MM.1S (cell line): ENCODE results near the gene TMEM38B.

Experiments used
- DNase-seq: peaks from one replicate; pipeline ENCODE4 v3.0.0-alpha.2; 2015
- H2AFZ ChIP-seq: fragments of 300-600 bp; sonication (generic); 2 replicates; pipeline ENCODE4 v1.6.0; 2016; ENCODE audit warnings: antibody characterized with exemption, low read length
- H3F3A ChIP-seq: fragments of 300-600 bp; sonication (generic); 2 replicates; pipeline ENCODE4 v1.6.1; 2016; ENCODE audit warnings: mild to moderate bottlenecking, antibody characterized with exemption, low read length, moderate library complexity, mixed read lengths; ENCODE audit not compliant: insufficient read depth
- H3K27ac ChIP-seq: fragments of 300-600 bp; sonication (generic); 2 replicates; pipeline ENCODE4 v1.5.1; 2016; ENCODE audit warnings: mild to moderate bottlenecking, low read length
- H3K27me3 ChIP-seq: fragments of 300-600 bp; sonication (generic); replicated peaks from 2 replicates; pipeline ENCODE4 v1.6.0; 2016; ENCODE audit warnings: low read length; ENCODE audit not compliant: insufficient read depth
- H3K36me3 ChIP-seq: fragments of 300-600 bp; sonication (generic); replicated peaks from 2 replicates; pipeline ENCODE4 v1.6.1; 2016; ENCODE audit warnings: mild to moderate bottlenecking, low read length, mixed read lengths; ENCODE audit not compliant: insufficient read depth
- H3K4me1 ChIP-seq: fragments of 300-600 bp; sonication (generic); 2 replicates; pipeline ENCODE4 v1.6.1; 2016; ENCODE audit warnings: low read length, mixed read lengths
- H3K4me2 ChIP-seq: fragments of 300-600 bp; sonication (generic); 2 replicates; pipeline ENCODE4 v1.6.0; 2016; ENCODE audit warnings: low read depth, low read length
- H3K4me3 ChIP-seq: fragments of 300-600 bp; sonication (generic); 2 replicates; pipeline ENCODE4 v1.5.1; 2016; ENCODE audit warnings: low read length, mixed read lengths
- H3K79me2 ChIP-seq: fragments of 300-600 bp; sonication (generic); 2 replicates; pipeline ENCODE4 v1.6.1; 2016; ENCODE audit warnings: mixed run types, low read length, mixed read lengths
- H3K9ac ChIP-seq: fragments of 300-600 bp; sonication (generic); 2 replicates; pipeline ENCODE4 v1.6.1; 2016; ENCODE audit warnings: low read length, mixed read lengths
- H3K9me2 ChIP-seq: fragments of 300-600 bp; sonication (generic); replicated peaks from 2 replicates; pipeline ENCODE4 v1.6.1; 2016; ENCODE audit warnings: mild to moderate bottlenecking, low read length, mixed read lengths; ENCODE audit not compliant: insufficient read depth
- H3K9me3 ChIP-seq: fragments of 300-600 bp; sonication (generic); replicated peaks from 2 replicates; pipeline ENCODE4 v1.6.1; 2016; ENCODE audit warnings: mild to moderate bottlenecking, low read length, mixed read lengths; ENCODE audit not compliant: insufficient read depth
- H4K20me1 ChIP-seq: fragments of 300-600 bp; sonication (generic); 2 replicates; pipeline ENCODE4 v1.6.1; 2016; ENCODE audit warnings: mild to moderate bottlenecking, low read length, moderate library complexity, mixed read lengths; ENCODE audit not compliant: insufficient read depth
- CTCF ChIP-seq: fragments of 300-600 bp; sonication (generic); IDR thresholded peaks from 2 replicates; pipeline ENCODE4 v1.5.1; 2016; ENCODE audit warnings: antibody characterized with exemption, low read length, mixed read lengths
- EZH2 ChIP-seq: fragments of 300-600 bp; sonication (generic); optimal IDR thresholded peaks from 2 replicates; pipeline ENCODE3; 2017; ENCODE audit warnings: low read depth, mild to moderate bottlenecking, antibody characterized with exemption, low read length, mixed read lengths
- EZH2phosphoT487 ChIP-seq: fragments of 300-600 bp; sonication (generic); IDR thresholded peaks from 2 replicates; pipeline ENCODE4 v1.6.1; 2018; ENCODE audit warnings: antibody characterized with exemption, low read length

The TMEM38B gene

DNA sequence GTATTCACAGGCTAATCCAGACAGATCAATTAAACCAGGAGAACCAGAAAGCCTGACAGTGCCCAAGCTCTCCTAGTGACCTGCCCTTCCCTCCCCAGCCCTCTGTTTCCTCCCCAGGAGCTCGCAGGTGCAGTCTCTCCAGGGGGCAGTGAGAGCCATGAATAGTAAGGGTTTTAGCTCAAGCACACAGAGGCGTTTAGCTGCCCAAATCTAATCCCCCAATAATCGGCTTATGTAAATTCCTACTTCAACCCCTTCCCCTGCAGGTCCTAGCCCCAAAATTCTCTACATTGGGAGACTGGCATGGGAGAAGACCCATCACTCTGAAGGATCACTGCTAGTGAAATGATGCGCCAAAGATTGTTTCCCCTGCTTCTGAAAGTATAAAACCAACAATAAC lies 42.5 kb upstream of the TMEM38B start:
- no peak for DNase-seq
- Histone ChIP-seq H3K27me3 (no peaks in the 10 kb centered on the region), H3K4me3 (no peak overlapping the region), H3K36me3 (no peaks in the 10 kb centered on the region), H3K79me2 (no peaks in the 10 kb centered on the region), H3K9me2 (no peaks in the 10 kb centered on the region), H3K4me1 (no peaks in the 10 kb centered on the region), H2AFZ (no peak overlapping the region), H3K4me2 (no peak overlapping the region), H3K9me3 (no peaks in the 10 kb centered on the region), H4K20me1 (no peaks in the 10 kb centered on the region), H3K27ac (no peak overlapping the region), H3K9ac (no peak overlapping the region), H3F3A (no peaks in the 10 kb centered on the region)
- no peak for TF ChIP-seq CTCF
- no peak for TF ChIP-seq EZH2
- no peak for TF ChIP-seq EZH2phosphoT487

DNA sequence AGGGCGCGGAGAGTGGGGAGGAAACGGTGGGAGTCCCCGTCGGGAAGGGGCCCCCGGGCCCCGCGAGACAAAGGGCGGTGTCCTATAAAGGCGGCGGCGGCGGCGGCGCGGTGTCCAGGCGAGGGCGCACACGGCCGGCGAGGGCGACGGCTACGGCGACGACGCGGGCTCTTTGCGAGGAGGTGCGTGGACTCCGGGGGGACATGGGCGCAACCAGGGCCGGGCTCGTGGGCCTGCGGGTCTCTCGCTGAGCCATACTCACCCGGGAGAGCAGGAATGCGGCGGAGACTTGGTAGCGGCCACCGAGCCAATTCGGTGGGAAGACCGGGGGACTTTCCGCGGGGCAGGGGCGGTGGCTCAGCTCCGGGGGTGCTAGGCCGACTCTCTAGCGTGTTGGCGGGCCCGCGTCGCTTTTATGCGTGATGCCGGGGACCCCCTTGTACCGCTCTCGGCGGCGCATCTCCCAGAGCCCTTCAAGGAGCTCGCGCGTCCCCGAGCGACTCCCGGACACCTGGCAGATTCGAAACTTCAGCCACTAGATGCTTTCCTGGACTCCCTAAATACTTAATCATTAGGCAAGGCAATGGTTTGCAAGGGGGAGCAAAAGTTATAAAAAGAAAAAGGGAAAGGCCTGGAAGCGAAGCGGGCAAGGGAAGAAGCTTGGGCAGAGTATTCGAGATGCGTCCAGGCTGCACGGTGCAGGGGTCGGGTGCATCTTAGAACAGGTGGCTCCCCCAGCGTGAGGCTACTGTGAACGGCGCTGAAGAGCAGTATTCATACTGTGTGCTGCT lies 38.0 kb upstream of the TMEM38B start:
- peak; percentile 10 for DNase-seq
- H3K79me2 ChIP-seq = no peaks in the 10 kb centered on the region
- H3K4me3 ChIP-seq = peak overlapping the region; percentile 65
- H2AFZ ChIP-seq = peak overlapping the region; percentile 82
- no peaks in the 10 kb centered on the region for H4K20me1 ChIP-seq
- no peaks in the 10 kb centered on the region for H3K36me3 ChIP-seq
- H3K27me3 ChIP-seq = no peaks in the 10 kb centered on the region
- H3K27ac ChIP-seq = no peak overlapping the region
- no peaks in the 10 kb centered on the region for H3F3A ChIP-seq
- H3K4me2 ChIP-seq = peak overlapping the region; percentile 86
- no peaks in the 10 kb centered on the region for H3K9me3 ChIP-seq
- no peak for TF ChIP-seq EZH2phosphoT487
- TF ChIP-seq CTCF = peak; percentile 28
- no peaks in the 10 kb centered on the region for H3K9me2 ChIP-seq
- H3K9ac ChIP-seq = peak overlapping the region; percentile 23; the same call in 1 of the 2 replicates
- H3K4me1 ChIP-seq = no peaks in the 10 kb centered on the region

DNA sequence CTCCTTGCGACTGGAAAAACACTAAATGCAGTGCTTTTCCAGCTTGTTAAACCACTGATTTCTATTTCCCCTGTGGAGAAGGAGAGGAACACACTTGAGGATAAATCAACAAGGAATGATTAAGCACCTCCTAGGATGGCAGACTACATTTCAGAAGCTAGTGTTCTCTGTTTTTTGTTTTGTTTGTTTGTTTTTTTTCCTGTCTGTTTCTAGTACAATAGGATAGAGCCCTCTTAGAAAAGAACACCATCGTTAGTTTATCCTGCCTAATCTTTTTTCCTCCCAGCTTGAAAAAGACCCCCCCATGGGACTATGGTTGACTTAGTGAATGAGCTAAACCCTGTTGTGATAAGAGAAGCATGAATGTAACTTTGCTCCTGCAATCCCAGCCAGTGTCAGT lies 36.0 kb upstream of the TMEM38B start:
- Histone ChIP-seq H3K4me2 (no peak overlapping the region), H2AFZ (no peak overlapping the region), H3K27ac (no peak overlapping the region), H3K36me3 (no peaks in the 10 kb centered on the region), H3F3A (no peaks in the 10 kb centered on the region), H3K9me2 (no peaks in the 10 kb centered on the region), H3K4me3 (no peak overlapping the region), H4K20me1 (no peaks in the 10 kb centered on the region), H3K4me1 (no peaks in the 10 kb centered on the region), H3K27me3 (no peaks in the 10 kb centered on the region), H3K79me2 (no peaks in the 10 kb centered on the region), H3K9me3 (no peaks in the 10 kb centered on the region), H3K9ac (no peak overlapping the region)
- DNase-seq = no peak
- TF ChIP-seq EZH2phosphoT487 (no peak), CTCF (no peak), EZH2 (no peak)
